Dendritic cell treated with granulocyte-macrophage colony-stimulating factor and Interleukin-4, amounts not matched to agents 40 ng/mL and 50 ng/mL, for 4 days (primary cell): ENCODE measurements around the gene ACP4.

Source experiments
- H3K27ac Mint-ChIP-seq: one replicate; pipeline ENCODE4 v1.8.0; 2022; ENCODE audit warnings: mild to moderate bottlenecking, mixed read lengths
- H3K27me3 Mint-ChIP-seq: one replicate; pipeline ENCODE4 v1.8.0; 2022; ENCODE audit warnings: mild to moderate bottlenecking, mixed read lengths
- H3K36me3 Mint-ChIP-seq: one replicate; pipeline ENCODE4 v1.8.0; 2022; ENCODE audit warnings: low read depth, mixed read lengths
- H3K4me1 Mint-ChIP-seq: one replicate; pipeline ENCODE4 v1.8.0; 2022; ENCODE audit warnings: low read depth, mixed read lengths
- H3K4me3 Mint-ChIP-seq: one replicate; pipeline ENCODE4 v1.8.0; 2022; ENCODE audit warnings: mild to moderate bottlenecking, moderate library complexity, mixed read lengths
- H3K9me3 Mint-ChIP-seq: one replicate; pipeline ENCODE4 v1.8.0; 2022; ENCODE audit warnings: mixed read lengths
- intact Hi-C: fragments of 100-400 bp; cut with micrococcal nuclease; formaldehyde crosslinking; loops from one replicate; pipeline ENCODE4 v1.15.0; 2022

Gene ACP4

DNA sequence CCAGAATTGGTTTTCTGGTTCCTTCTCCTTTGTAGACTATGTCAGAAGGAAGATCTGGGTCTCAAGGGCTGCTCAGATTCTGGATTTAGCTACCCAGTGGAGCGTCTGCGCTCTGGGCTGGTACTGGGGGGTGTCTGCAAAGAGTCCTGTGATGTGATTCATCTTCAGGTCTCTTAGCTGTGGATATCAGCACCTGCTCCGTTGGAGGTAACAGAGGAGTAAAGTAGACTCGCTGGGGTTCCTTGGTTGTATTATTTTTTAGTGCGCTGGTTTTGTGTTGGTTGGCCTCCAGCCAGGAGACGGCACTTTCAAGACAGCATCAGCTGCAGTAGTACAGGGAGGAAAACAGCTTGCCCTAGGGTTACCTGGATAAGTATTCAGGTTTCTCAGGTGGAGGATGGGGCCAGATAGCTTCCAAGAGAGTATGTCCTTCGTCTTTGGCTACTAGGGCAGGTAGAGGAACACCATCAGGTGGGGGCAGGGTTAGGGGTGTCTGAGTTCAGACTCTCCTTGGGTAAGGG lies 53.5 kb downstream of the ACP4 start:
- intact Hi-C loops: no loop called here
- H3K4me1 Mint-ChIP-seq: no peaks in the 10 kb centered on the region
- H3K27me3 Mint-ChIP-seq: peaks cover 29% of the 10 kb centered on the region
- no peak overlapping the region for H3K27ac Mint-ChIP-seq
- no peaks in the 10 kb centered on the region for H3K9me3 Mint-ChIP-seq
- H3K4me3 Mint-ChIP-seq: no peak overlapping the region
- no peaks in the 10 kb centered on the region for H3K36me3 Mint-ChIP-seq

DNA sequence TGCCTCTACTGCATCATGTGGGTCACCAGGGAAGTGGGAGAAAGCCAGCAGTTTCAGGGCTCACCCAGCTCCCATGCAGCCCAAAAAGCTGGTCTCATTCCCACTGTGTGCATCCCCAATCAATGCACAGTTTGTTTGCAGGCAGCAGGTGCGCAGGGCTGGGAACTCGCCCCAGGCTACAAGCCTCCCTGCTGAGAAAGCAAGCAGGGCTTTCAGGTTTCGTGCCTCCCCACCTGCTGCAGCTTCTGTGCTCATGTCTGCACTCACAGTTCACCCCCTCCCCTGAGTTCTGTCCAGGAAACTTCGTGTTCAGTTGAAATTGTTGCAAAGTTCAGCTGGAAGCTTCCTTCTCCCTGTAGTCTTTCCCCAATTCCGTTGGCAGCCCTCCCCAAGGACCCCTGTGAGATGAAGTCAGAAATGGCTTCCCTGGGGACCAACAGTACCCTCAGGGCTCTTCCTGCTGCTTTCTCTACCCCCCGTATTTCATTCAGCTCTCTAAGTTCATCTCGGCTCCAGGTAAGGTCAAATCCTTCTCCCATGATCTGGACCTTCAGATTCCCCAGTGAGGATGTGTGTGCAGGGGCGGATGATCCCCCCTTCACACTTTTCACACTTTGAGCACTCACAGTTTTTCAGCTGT lies 54.2 kb downstream of the ACP4 start:
- Mint-ChIP-seq H3K4me1 (no peaks in the 10 kb centered on the region), H3K27me3 (peaks cover 25% of the 10 kb centered on the region), H3K9me3 (no peaks in the 10 kb centered on the region), H3K27ac (no peak overlapping the region), H3K36me3 (no peaks in the 10 kb centered on the region), H3K4me3 (no peak overlapping the region)
- intact Hi-C loops: no loop called here
